Type B pancreatic cell (in vitro differentiated cells): ENCODE measurements around the gene XRCC4. TPM values are rescaled to one million over a fixed set of nuclear protein-coding genes. Genes with fewer than 3 reads are reported as not detected.
"Not testable (repeated sequence)": the region's sequence is repeated elsewhere in the genome, so short reads cannot be mapped to it uniquely, and the experiment has no call there.

Experiments
- DNase-seq: peaks from one replicate; pipeline ENCODE4 v3.0.0; 2021; ENCODE audit warnings: mixed read lengths; ENCODE audit not compliant: unreplicated experiment; ENCODE audit errors: extremely low spot score
- H3K27ac Mint-ChIP-seq: 2 replicates; pipeline ENCODE4 v1.8.0; 2021; ENCODE audit warnings: mild to moderate bottlenecking, mixed read lengths
- H3K27me3 Mint-ChIP-seq: 2 replicates; pipeline ENCODE4 v1.8.0; 2021; ENCODE audit warnings: mixed read lengths
- H3K36me3 Mint-ChIP-seq: 2 replicates; pipeline ENCODE4 v1.8.0; 2021; ENCODE audit warnings: mixed read lengths
- H3K4me1 Mint-ChIP-seq: one replicate; pipeline ENCODE4 v1.8.0; 2021; ENCODE audit warnings: mixed read lengths; ENCODE audit not compliant: unreplicated experiment
- H3K4me3 Mint-ChIP-seq: 2 replicates; pipeline ENCODE4 v1.8.0; 2021; ENCODE audit warnings: mild to moderate bottlenecking, mixed read lengths
- H3K9me3 Mint-ChIP-seq: 2 replicates; pipeline ENCODE4 v1.8.0; 2021; ENCODE audit warnings: mixed read lengths
- CTCF ChIP-seq: fragments of 200-600 bp; sonication (generic); conservative IDR thresholded peaks from 2 replicates; pipeline ENCODE4 v1.5.0; 2021; ENCODE audit warnings: antibody characterized with exemption, mild to moderate bottlenecking
- total RNA-seq: library from RNA; stranded (reverse); gene quantifications from 2 replicates; pipeline ENCODE4 v1.2.1, GENCODE V29; 2021; ENCODE audit warnings: low replicate concordance

The XRCC4 gene
- total RNA-seq, 1 donor from 2014 or later, result 7.4 TPM

GRCh38 chr5:83058726-83059125 is 18.6 kb upstream of the XRCC4 start:
- Mint-ChIP-seq H3K27me3 (no peaks in the 10 kb centered on the region), H3K4me3 (no peak overlapping the region), H3K27ac (no peak overlapping the region), H3K9me3 (no peaks in the 10 kb centered on the region), H3K36me3 (peaks cover 51% of the 10 kb centered on the region), H3K4me1 (peaks cover 5% of the 10 kb centered on the region)
- no peak for DNase-seq
- TF ChIP-seq CTCF, result no peak

- TF ChIP-seq CTCF, result no peak
- Mint-ChIP-seq H3K36me3 (peaks cover 47% of the 10 kb centered on the region), H3K4me3 (no peak overlapping the region), H3K4me1 (peaks cover 5% of the 10 kb centered on the region), H3K9me3 (no peaks in the 10 kb centered on the region), H3K27me3 (no peaks in the 10 kb centered on the region), H3K27ac (no peak overlapping the region)
- no peak for DNase-seq
Observed at GRCh38 chr5:83059341-83059740, 18.0 kb upstream of the XRCC4 start.

GRCh38 chr5:83066548-83067110 is 10.7 kb upstream of the XRCC4 start:
- TF ChIP-seq CTCF, result no peak
- DNase-seq, result no peak
- H3K9me3 Mint-ChIP-seq, result no peaks in the 10 kb centered on the region
- peaks cover 5% of the 10 kb centered on the region for H3K36me3 Mint-ChIP-seq
- H3K27me3 Mint-ChIP-seq, result no peaks in the 10 kb centered on the region
- H3K4me1 Mint-ChIP-seq, result peaks cover 29% of the 10 kb centered on the region
- no peak overlapping the region for H3K4me3 Mint-ChIP-seq
- no peak overlapping the region for H3K27ac Mint-ChIP-seq

GRCh38 chr5:83067377-83067776 is 10.0 kb upstream of the XRCC4 start:
- not testable (repeated sequence) for H3K27ac Mint-ChIP-seq, H3K4me3 Mint-ChIP-seq, H3K27me3 Mint-ChIP-seq, H3K9me3 Mint-ChIP-seq, DNase-seq
- peaks cover 10% of the 10 kb centered on the region for H3K36me3 Mint-ChIP-seq
- peaks cover 33% of the 10 kb centered on the region for H3K4me1 Mint-ChIP-seq

- H3K36me3 Mint-ChIP-seq, result peaks cover 20% of the 10 kb centered on the region
- H3K9me3 Mint-ChIP-seq, result no peaks in the 10 kb centered on the region
- TF ChIP-seq CTCF, result no peak
- no peaks in the 10 kb centered on the region for H3K27me3 Mint-ChIP-seq
- H3K4me1 Mint-ChIP-seq, result peaks cover 39% of the 10 kb centered on the region
- H3K27ac Mint-ChIP-seq, result no peak overlapping the region
- no peak for DNase-seq
- H3K4me3 Mint-ChIP-seq, result no peak overlapping the region
Observed at GRCh38 chr5:83069096-83069799, 8.1 kb upstream of the XRCC4 start.

GRCh38 chr5:83071286-83072051 is 5.9 kb upstream of the XRCC4 start:
- H3K36me3 Mint-ChIP-seq, result peaks cover 25% of the 10 kb centered on the region
- no peak overlapping the region for H3K4me3 Mint-ChIP-seq
- no peak for DNase-seq
- TF ChIP-seq CTCF, result no peak
- H3K9me3 Mint-ChIP-seq, result no peaks in the 10 kb centered on the region
- H3K27ac Mint-ChIP-seq, result no peak overlapping the region
- no peaks in the 10 kb centered on the region for H3K27me3 Mint-ChIP-seq
- H3K4me1 Mint-ChIP-seq, result peaks cover 52% of the 10 kb centered on the region
